GM18526 (cell line): ENCODE results near the gene MMAA.

Source experiments
- POLR2A ChIP-seq: IDR thresholded peaks from 3 replicates; pipeline ENCODE4 v1.6.1; 2011; ENCODE audit not compliant: insufficient read length; ENCODE audit errors: extremely low read depth

MMAA gene

GRCh38 chr4:145623831-145624230 is 4.6 kb downstream of the MMAA start:
- TF ChIP-seq POLR2A = no peak

- TF ChIP-seq POLR2A = no peak
These were observed 6.8 kb downstream of the MMAA start for GRCh38 chr4:145625677-145626622.

- no peak for TF ChIP-seq POLR2A
These were observed 7.4 kb downstream of the MMAA start for GRCh38 chr4:145626623-145626982.

GRCh38 chr4:145635117-145635516 is 15.9 kb downstream of the MMAA start:
- TF ChIP-seq POLR2A = no peak

- no peak for TF ChIP-seq POLR2A
These were observed 16.4 kb downstream of the MMAA start for GRCh38 chr4:145635630-145636029.

GRCh38 chr4:145639186-145639698 is 20.1 kb downstream of the MMAA start:
- no peak for TF ChIP-seq POLR2A

GRCh38 chr4:145643295-145643694 is 24.1 kb downstream of the MMAA start:
- TF ChIP-seq POLR2A = no peak

GRCh38 chr4:145644699-145645098 is 25.5 kb downstream of the MMAA start:
- TF ChIP-seq POLR2A = no peak

- TF ChIP-seq POLR2A = no peak
These were observed 37.0 kb downstream of the MMAA start for GRCh38 chr4:145656156-145656555.

GRCh38 chr4:145660064-145660463 is 40.9 kb downstream of the MMAA start:
- no peak for TF ChIP-seq POLR2A

GRCh38 chr4:145663194-145663593 is 44.0 kb downstream of the MMAA start:
- no peak for TF ChIP-seq POLR2A

- no peak for TF ChIP-seq POLR2A
These were observed 46.6 kb downstream of the MMAA start for GRCh38 chr4:145665773-145666172.

GRCh38 chr4:145670422-145670821 is 51.2 kb downstream of the MMAA start:
- no peak for TF ChIP-seq POLR2A

- no peak for TF ChIP-seq POLR2A
These were observed 60.3 kb downstream of the MMAA start for GRCh38 chr4:145679520-145679919.

- no peak for TF ChIP-seq POLR2A
These were observed 60.8 kb downstream of the MMAA start, which contains the start of gene C4orf51 for GRCh38 chr4:145679991-145680455. Gene C4orf51 (plus strand): TSS chr4:145680146. CDS start chr4:145680204, 58 bp downstream.

GRCh38 chr4:145680902-145681301 is 61.7 kb downstream of the MMAA start:
- no peak for TF ChIP-seq POLR2A

- no peak for TF ChIP-seq POLR2A
These were observed 62.3 kb downstream of the MMAA start for GRCh38 chr4:145681518-145681917.

GRCh38 chr4:145681956-145682355 is 62.8 kb downstream of the MMAA start:
- TF ChIP-seq POLR2A = no peak
